ENCODE results near the gene CAMK1.

GRCh38 chr3:9779721-9780457 is 10.1 kb upstream of the CAMK1 start:
- TF ChIP-seq CTCF (IDR thresholded peaks at IDR 0.05): no peak
- no peak for TF ChIP-seq ZFX (IDR thresholded peaks at IDR 0.05; ENCODE audit: borderline replicate concordance)

Measured in 22Rv1 (cell line).